SK-N-SH (cell line): ENCODE measurements around the gene TBC1D16.

Source experiments
- CHD2 ChIP-seq: fragments of 150-350 bp; IDR thresholded peaks from 2 replicates; pipeline ENCODE4 v1.6.1; 2018; ENCODE audit warnings: low read length; ENCODE audit not compliant: partially characterized antibody
- EZH2phosphoT487 ChIP-seq: fragments of 200-600 bp; sonication (generic); IDR thresholded peaks from 2 replicates; pipeline ENCODE4 v1.6.1; 2017; ENCODE audit warnings: low read depth, mixed run types, mild to moderate bottlenecking, antibody characterized with exemption, moderate library complexity, borderline replicate concordance
- GABPA ChIP-seq: IDR thresholded peaks from 2 replicates; pipeline ENCODE4 v1.4.0; 2012; ENCODE audit warnings: low read depth, mild to moderate bottlenecking
- MEF2A ChIP-seq: IDR thresholded peaks from 2 replicates; pipeline ENCODE4 v1.4.0; 2012; ENCODE audit warnings: low read depth, borderline replicate concordance
- POLR2AphosphoS5 ChIP-seq: IDR thresholded peaks from 2 replicates; pipeline ENCODE4 v1.6.1; 2012; ENCODE audit warnings: low read depth, low read length
- RAD21 ChIP-seq: IDR thresholded peaks from 2 replicates; pipeline ENCODE4 v1.6.1; 2012; ENCODE audit warnings: mild to moderate bottlenecking, low read length
- TAF1 ChIP-seq: IDR thresholded peaks from 2 replicates; pipeline ENCODE4 v1.6.1; 2012; ENCODE audit warnings: low read depth, mild to moderate bottlenecking, low read length, moderate library complexity, borderline replicate concordance
- TF ChIP-seq, protein P1 (sequence below): fragments of 200-600 bp; sonication (generic); IDR thresholded peaks from 2 replicates; pipeline ENCODE4 v1.6.1; 2017; ENCODE audit warnings: antibody characterized with exemption, mild to moderate bottlenecking, moderate library complexity

DNA sequence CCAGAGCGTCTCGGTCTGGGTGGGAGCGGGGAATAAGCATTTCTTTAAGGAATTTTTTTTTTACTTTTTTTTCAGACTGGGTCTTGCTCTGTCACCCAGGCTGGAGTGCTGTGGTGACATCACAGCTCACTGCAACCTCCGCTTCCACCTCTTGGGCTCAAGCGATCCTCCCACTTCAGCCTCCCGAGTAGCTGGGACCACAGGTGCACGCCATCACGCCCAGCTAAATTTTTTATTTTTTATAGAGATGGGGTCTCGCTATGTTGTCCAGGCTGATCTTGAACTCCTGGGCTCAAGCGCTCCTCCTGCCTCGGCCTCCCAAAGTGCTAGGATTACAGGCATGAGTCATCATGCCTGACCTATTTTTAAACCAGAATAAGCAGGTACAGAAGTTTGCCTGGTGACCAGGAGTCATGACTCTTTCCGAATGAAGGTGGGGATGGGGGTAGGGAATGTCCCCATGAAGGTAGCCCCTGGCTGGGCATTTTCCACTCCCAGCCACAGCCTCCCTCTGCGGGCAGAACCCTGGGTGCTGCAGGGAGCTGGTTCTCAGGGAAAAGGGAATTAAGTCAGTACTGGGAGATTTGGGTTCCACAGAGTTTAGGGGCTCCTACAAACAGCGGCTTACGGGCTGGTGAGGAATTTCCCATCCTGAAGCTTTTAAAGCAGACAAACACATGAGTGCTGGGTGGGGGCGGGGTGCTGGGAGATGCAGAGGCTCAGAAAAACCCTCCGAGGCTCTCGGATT is 48.3 kb downstream of the TBC1D16 start:
- TF ChIP-seq, protein P1, sequence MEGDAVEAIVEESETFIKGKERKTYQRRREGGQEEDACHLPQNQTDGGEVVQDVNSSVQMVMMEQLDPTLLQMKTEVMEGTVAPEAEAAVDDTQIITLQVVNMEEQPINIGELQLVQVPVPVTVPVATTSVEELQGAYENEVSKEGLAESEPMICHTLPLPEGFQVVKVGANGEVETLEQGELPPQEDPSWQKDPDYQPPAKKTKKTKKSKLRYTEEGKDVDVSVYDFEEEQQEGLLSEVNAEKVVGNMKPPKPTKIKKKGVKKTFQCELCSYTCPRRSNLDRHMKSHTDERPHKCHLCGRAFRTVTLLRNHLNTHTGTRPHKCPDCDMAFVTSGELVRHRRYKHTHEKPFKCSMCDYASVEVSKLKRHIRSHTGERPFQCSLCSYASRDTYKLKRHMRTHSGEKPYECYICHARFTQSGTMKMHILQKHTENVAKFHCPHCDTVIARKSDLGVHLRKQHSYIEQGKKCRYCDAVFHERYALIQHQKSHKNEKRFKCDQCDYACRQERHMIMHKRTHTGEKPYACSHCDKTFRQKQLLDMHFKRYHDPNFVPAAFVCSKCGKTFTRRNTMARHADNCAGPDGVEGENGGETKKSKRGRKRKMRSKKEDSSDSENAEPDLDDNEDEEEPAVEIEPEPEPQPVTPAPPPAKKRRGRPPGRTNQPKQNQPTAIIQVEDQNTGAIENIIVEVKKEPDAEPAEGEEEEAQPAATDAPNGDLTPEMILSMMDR, result no peak
- TF ChIP-seq GABPA (no peak), MEF2A (no peak; the same call in 1 of the 2 replicates), EZH2phosphoT487 (no peak), TAF1 (no peak), POLR2AphosphoS5 (no peak), CHD2 (no peak), RAD21 (no peak)
